HG02938 (cell line): ENCODE data around the gene STX2.

Experiments
- ATAC-seq: cut with Tn5 transposase; IDR thresholded peaks from one replicate; pipeline ENCODE4 v1.9.1; 2021; ENCODE audit warnings: mild to moderate bottlenecking, moderate library complexity; ENCODE audit not compliant: unreplicated experiment

The STX2 gene

DNA sequence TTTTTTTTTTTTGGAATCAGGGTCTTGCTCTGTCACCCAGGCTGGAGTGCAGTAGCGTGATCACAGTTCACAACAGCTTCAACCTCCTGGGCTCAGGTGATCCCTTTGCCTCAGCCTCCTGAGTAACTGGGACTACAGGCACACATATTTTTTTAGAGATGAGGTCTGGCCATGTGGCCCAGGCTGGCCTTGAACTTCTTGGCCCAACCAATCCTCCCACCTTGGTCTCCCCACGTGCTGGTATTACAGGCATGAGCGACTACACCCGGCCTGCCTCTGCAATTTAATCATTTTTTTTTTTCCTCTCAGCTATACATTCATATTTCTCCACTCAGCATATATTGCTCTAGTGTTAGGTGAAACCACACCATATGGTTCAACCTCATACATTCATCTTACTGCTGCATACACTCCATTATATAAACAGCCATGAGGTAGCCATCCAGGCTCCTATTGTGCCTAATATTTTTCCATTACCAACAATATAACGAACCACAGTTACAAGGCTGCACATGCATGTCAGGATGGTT is 7.1 kb downstream of the STX2 start:
- no peak for ATAC-seq

GRCh38 chr12:130831246-130831645 is 7.8 kb downstream of the STX2 start:
- no peak for ATAC-seq

DNA sequence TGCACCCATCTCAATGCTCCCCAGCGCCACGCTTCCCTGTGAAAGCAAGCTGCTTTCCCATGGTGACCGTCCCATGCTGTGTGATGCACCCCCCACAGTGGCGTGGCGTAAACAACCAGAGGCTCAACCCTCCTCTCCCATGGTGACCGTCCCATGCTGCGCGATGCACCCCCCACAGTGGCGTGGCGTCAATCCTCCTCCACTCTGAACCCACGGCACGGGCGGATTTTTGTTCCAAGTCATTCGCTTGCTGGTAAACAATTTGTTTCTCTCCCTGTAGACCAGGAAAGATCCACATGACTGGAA is 8.9 kb downstream of the STX2 start:
- ATAC-seq, result no peak

DNA sequence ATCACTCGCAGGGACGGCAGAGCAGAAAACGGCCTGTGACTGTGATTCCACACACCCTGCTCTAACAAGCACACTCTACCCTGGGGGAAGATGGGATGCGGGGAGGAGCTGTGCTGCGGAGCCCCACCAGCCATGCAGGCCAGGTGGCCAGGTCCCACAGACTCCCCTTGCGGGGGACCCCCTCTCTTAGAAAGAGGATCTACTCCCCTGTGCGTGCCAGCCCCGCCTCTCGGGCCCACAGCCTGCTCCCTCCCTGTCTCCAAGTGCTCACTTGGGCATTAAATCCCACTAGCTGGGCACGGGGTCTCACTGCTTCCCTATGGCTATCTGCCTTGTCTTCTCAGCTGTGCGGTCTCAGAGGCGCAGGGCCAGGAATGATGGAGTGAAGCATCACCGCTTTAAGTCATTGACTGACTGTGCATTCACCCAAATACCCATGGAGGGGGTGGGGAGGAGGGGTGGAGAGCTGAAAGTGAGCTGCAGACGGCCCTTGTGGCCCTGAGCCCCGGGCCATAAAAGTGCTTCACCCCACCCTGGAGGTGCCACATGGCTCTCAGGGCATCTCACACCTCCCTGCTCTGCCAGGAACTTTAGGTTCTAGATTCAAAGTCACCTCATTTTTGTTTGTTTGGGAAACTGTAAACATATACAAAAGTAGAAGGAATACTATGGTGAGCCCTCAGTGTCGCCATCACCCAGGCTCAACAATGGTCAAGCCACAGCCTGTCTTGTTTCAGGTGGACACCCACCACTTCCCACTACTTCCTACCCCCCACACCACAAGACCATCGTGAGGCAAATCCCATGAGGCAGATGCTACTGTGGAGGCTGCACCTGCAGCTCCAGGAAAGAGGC is 9.4 kb downstream of the STX2 start:
- no peak for ATAC-seq

DNA sequence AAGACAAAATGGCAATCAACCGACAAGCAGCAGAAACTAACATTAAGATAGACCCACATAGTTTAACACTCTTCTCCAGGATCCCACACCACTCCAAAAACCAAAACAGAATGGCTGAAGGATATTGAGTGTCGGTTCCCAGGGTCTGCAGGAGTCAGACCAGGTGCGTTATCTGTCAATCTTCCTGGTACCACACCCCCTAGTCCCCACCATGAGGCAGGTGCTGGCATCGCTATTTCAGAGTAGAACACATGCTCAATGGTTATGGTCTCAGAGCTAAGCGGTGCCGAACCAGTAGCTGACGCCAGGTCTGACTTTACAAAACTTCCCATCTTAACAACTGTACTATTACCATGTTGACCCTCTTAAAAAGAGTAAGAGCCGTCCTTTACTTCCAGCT is 10.2 kb downstream of the STX2 start:
- ATAC-seq, result no peak

- ATAC-seq, result no peak
Measured at GRCh38 chr12:130827432-130827831, 11.6 kb downstream of the STX2 start.

GRCh38 chr12:130826151-130826801 is 12.8 kb downstream of the STX2 start:
- ATAC-seq, result no peak

DNA sequence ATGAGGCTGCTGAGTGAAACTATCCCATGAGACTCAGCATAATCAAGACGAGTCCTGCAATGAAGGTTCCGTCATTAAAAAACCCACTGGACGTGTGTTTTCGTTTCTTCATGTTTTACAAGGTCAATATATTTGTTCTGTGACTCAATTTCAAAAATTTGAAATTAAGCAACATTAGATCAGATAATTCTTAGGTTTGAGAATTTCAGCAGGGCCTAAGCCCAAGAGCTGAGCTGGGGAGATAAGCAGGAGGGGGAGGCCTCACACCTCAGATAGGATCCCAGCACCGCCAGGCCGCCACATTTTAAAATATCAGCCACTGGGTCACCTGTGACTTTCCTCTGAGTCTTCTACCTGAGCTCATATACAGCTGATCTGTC is 13.3 kb downstream of the STX2 start:
- ATAC-seq, result no peak

DNA sequence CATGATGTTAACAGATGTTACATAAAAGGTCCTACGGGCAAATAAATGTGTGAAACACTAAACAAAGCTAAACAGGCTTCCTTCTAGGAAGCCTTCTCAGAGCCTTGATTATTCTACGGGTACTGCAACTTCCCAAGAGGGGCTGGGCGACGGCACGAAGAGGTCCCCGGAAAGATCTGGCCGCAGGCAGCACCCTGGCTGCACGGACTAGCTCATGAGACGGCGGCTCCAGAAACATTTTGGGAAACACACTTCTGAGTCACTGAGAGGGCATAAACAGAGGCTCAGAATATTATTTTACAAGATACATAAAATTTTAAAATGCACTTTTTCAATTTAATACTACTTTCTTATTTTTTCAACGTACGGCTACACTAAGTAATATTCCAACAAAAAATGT is 19.4 kb downstream of the STX2 start:
- ATAC-seq, result no peak

GRCh38 chr12:130818635-130819576 is 20.1 kb downstream of the STX2 start:
- peak; percentile 72 for ATAC-seq

DNA sequence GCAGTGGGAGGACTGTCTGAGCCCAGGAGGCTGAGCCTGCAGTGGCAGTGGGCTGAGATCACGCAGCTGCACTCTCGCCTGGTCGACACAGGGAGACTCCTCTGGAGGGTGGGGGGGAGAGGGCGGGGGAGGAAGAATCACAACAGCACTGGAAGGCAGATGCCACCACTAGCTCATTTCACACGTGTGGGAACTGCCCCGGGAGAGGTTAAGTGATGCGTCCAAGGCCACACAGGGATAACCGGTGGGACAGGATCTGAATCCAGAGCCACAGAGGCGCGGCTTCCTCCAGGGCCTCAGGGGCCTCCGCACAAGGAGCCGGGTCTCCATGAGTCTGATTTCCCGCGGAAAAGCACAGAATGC is 20.8 kb downstream of the STX2 start:
- no peak for ATAC-seq

DNA sequence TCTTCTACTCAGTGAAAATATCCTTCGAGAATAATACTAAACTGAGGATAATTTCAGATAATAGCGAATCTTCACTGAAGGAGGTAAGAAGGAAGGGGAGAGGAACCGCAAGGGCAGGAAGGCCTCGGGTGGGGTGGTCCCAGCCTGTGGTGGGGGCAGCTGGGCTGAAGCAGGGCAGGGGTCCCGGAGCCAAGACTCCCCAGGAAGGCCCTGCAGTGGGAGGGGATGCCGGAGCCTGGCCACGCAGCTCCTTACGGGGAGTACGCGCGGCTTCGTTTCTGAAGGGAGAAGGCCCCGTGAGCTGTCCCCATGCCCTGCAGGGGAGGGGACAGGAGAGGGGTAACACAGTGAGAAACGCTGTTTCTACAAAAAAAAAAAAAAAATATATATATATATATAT is 21.2 kb downstream of the STX2 start:
- ATAC-seq, result no peak

DNA sequence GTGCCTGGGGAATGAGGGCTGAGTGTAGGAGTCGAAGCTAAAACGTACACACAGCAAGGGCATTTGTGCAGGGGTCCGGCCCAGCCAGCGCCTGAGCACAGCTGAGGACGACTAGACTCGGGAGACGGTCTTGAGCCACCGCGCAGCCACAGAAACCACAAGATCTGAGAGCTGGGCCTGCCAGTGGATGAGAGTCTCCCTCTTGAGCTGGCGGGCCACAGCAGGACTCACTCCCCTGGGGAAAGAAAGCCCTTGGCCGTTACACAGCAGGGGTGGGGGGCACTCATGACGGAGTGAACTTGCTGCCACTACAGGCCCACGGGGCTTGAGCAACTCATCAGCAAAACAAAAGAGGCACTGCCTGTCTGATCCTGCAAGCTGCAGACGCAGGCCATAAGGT is 23.0 kb downstream of the STX2 start:
- ATAC-seq, result no peak

DNA sequence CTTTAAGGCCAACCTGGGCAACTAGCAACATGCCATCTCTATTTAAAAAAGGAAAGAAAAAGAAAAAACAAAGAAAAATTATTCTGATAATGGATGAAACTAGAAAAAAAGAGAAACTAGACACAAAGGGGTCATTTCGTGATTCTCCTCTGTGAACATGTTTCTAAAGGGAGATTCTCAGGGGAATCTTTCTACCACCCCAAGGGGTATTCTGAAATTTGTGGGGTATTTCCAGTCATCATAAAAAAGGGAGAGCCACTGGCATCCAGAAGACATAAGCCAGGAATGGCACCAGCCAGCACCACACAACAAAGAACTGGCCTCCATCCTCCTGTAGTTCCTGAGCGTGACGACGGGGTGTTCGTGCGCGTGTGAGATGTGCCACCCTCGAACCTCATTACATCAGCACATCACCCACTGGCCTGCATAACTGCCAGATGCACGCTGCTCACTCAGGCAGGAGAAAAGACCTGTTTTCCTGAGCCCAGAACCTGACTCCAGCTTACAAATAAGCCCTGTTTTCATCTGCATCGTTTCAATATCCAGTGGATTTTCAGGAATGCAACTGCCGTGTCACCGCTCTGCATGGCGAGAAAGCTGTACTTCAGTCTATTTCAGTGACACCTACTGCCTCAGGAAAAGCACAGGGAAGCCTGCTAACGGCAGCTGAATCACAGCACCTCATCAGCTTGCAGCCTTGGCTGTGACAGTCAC is 23.9 kb downstream of the STX2 start:
- ATAC-seq, result no peak

GRCh38 chr12:130813949-130814348 is 25.1 kb downstream of the STX2 start:
- ATAC-seq, result peak; percentile 36

- no peak for ATAC-seq
Measured at GRCh38 chr12:130813436-130813835, 25.6 kb downstream of the STX2 start.

GRCh38 chr12:130809791-130810190 is 29.3 kb downstream of the STX2 start:
- ATAC-seq, result no peak

DNA sequence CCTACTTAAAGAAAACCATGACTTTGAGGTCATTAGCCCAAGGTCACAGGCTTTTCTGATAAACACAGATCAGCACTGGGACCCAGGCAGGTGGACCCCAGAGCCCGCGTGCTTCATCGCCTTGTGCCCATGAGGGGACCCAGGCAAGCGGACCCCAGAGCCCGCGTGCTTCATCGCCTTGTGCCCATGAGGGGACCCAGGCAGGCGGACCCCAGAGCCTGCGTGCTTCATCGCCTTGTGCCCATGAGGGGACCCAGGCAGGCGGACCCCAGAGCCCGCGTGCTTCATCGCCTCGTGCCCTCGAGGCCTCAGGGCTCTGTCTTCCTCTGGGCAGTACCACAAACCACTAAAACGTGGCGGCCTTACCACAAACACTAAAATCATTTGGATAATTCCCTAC is 31.7 kb downstream of the STX2 start:
- ATAC-seq, result no peak

DNA sequence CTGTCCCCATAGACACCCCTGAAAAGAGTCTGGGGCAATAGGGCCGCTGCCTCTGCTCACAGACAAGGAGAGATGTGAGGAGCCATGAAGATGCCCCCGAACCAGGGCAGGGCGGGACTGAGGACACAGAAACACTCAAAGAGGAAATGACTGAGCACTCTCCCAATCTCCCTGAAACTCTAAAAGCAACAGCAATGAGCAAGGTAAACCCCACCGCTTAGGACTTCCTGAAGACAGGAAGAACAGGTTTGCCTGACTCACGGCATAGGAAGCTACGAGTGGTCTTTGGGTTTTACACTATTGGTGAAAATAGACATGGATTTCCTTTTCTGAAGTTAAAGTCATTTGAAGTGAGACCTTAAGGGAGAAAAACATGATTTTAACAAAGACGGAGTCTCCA is 32.5 kb downstream of the STX2 start:
- no peak for ATAC-seq

DNA sequence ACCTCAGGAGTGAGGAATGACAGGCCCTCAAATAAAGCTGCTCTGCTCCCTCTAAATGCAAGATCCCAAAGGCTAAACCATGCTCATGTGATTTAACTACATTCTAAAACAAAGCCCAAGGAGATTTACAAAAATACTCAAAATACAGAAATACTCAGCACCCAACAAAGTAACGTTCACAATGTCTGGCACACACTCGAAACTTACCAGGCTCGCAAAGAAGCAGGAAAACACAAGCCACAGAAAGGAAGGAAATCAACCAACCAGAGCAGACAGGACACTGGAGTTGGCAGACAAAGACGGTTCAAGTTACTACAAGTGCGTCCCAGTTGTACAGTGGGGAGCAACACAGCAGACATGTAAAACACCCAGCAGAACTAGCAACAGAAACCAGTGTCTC is 33.4 kb downstream of the STX2 start:
- ATAC-seq, result no peak

DNA sequence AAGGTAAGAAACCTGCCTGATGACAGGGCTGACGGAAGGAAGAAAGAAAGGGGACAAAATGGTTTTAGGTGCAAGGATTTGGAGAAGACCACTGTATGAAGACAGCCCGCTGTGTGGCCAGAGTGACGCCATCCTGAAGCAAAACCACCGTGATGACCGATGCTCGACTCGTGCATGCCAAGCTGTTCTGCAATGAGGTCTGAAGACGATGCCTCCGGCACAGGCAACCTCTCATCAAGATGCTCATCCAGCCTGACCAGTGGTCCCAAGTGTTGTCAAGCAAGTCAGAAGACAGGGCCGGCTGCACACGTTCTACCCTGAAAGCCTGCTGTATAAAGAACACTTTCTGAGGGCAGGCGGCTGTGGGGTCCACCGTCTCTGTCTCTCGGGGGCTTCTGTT is 34.8 kb downstream of the STX2 start:
- ATAC-seq, result no peak
